Mesothelial cell of epicardium (in vitro differentiated cells): ENCODE measurements around the gene HELB. TPM values are rescaled to one million over a fixed set of nuclear protein-coding genes. Genes with fewer than 3 reads are reported as not detected.

ENCODE experiments used
- DNase-seq, 2 experiments: peaks; one replicate each; pipeline ENCODE4 v3.0.0; 2021; ENCODE audit warnings: low spot score in 2 of 2; ENCODE audit not compliant: unreplicated experiment in 2 of 2
- H3K27ac Mint-ChIP-seq: 2 replicates; pipeline ENCODE4 v1.8.0; 2021; ENCODE audit warnings: mixed read lengths
- H3K27me3 Mint-ChIP-seq: 2 replicates; pipeline ENCODE4 v1.8.0; 2021; ENCODE audit warnings: low read depth, mixed read lengths
- H3K36me3 Mint-ChIP-seq: 2 replicates; pipeline ENCODE4 v1.8.0; 2021; ENCODE audit warnings: mixed read lengths
- H3K4me1 Mint-ChIP-seq: 2 replicates; pipeline ENCODE4 v1.8.0; 2021; ENCODE audit warnings: mixed read lengths
- H3K4me3 Mint-ChIP-seq: 2 replicates; pipeline ENCODE4 v1.8.0; 2021; ENCODE audit warnings: mild to moderate bottlenecking, moderate library complexity, mixed read lengths
- H3K9me3 Mint-ChIP-seq: 2 replicates; pipeline ENCODE4 v1.8.0; 2021; ENCODE audit warnings: mixed read lengths
- CTCF ChIP-seq: fragments of 200-600 bp; sonication (generic); IDR thresholded peaks from one replicate; pipeline ENCODE4 v1.5.0; 2021; ENCODE audit warnings: antibody characterized with exemption; ENCODE audit not compliant: unreplicated experiment
- total RNA-seq: library from RNA; stranded (reverse); gene quantifications from 3 replicates; pipeline ENCODE4 v1.2.1, GENCODE V29; 2021

The HELB gene
- total RNA-seq: 10.8 to 12.3 TPM (median 11.3 TPM) in 3 replicates

GRCh38 chr12:66301944-66302826, at the start of gene HELB:
Gene HELB (plus strand): TSS chr12:66302493. CDS start chr12:66302604, 111 bp downstream.
- Mint-ChIP-seq H3K27me3 (peaks cover 30% of the 10 kb centered on the region), H3K9me3 (no peaks in the 10 kb centered on the region), H3K4me3 (peak within 1 kb of the TSS; percentile 97), H3K36me3 (peaks cover 6% of the 10 kb centered on the region), H3K4me1 (peaks cover 27% of the 10 kb centered on the region), H3K27ac (peak within 1 kb of the TSS; percentile 98)
- TF ChIP-seq CTCF: no peak
- DNase-seq: peak; percentile 94 to 97

- H3K9me3 Mint-ChIP-seq: no peaks in the 10 kb centered on the region
- H3K4me3 Mint-ChIP-seq: no peak overlapping the region
- no peaks in the 10 kb centered on the region for H3K4me1 Mint-ChIP-seq
- no peak for DNase-seq
- TF ChIP-seq CTCF: no peak
- H3K27me3 Mint-ChIP-seq: peaks cover 22% of the 10 kb centered on the region
- H3K27ac Mint-ChIP-seq: no peak overlapping the region
- no peaks in the 10 kb centered on the region for H3K36me3 Mint-ChIP-seq
Measured at GRCh38 chr12:66252771-66253170, 49.5 kb upstream of the HELB start.

- no peak for DNase-seq
- H3K9me3 Mint-ChIP-seq: no peaks in the 10 kb centered on the region
- H3K4me1 Mint-ChIP-seq: no peaks in the 10 kb centered on the region
- H3K36me3 Mint-ChIP-seq: no peaks in the 10 kb centered on the region
- no peak overlapping the region for H3K4me3 Mint-ChIP-seq
- no peak for TF ChIP-seq CTCF
- H3K27me3 Mint-ChIP-seq: peaks cover 25% of the 10 kb centered on the region
- no peak overlapping the region for H3K27ac Mint-ChIP-seq
Measured at GRCh38 chr12:66255737-66256136, 46.6 kb upstream of the HELB start.

DNA sequence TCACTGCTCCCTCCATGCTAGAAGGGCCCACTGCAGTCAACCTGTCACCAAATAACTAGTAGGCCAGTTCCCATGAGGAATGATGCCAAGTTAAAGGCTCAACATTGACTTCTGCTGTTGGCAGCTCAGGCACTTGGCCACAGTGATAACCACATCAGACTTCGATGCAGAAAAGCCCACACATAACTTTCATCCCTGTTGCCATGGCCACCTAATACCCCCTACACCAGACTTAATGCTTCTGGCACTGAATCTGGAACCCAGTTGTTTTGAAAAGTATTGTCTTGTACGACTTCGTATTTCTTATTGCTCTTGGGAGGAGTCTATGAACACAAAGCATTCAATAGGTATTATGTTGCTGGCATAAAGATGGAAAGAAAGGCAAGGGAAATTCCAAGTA, 44.3 kb upstream of the HELB start:
- DNase-seq: no peak
- Mint-ChIP-seq H3K4me1 (no peaks in the 10 kb centered on the region), H3K27ac (no peak overlapping the region), H3K4me3 (no peak overlapping the region), H3K36me3 (no peaks in the 10 kb centered on the region), H3K9me3 (no peaks in the 10 kb centered on the region), H3K27me3 (peaks cover 17% of the 10 kb centered on the region)
- no peak for TF ChIP-seq CTCF

DNA sequence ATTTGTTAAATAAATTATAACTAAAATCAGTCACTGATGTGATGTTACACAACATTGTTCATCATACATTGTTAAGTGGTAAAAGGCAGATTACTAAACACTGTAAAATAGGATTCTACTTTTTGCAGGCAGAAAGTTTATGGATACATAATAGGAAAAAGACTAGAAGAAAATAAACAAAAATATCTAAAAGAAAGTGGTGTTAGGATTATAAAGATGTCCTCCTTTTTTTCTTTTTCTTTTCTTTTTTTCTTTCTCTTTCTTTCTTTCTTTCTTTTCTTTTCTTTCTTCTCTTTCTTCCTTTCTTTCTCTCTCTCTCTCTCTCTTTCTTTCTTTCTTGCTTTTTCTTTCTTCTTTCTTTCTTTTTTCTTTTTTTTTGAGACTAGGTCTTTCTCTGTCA, 39.6 kb upstream of the HELB start:
- TF ChIP-seq CTCF: no peak
- no peak overlapping the region for H3K4me3 Mint-ChIP-seq
- no peaks in the 10 kb centered on the region for H3K9me3 Mint-ChIP-seq
- no peaks in the 10 kb centered on the region for H3K36me3 Mint-ChIP-seq
- H3K4me1 Mint-ChIP-seq: no peaks in the 10 kb centered on the region
- H3K27me3 Mint-ChIP-seq: peaks cover 9% of the 10 kb centered on the region
- no peak for DNase-seq
- no peak overlapping the region for H3K27ac Mint-ChIP-seq
